AG04450 (cell line): Measurements from ENCODE around the gene PRICKLE3. TPM values are rescaled to one million over a fixed set of nuclear protein-coding genes. Genes with fewer than 3 reads are reported as not detected.
"Not testable (repeated sequence)": the region's sequence is repeated elsewhere in the genome, so short reads cannot be mapped to it uniquely, and the experiment has no call there.

ENCODE experiments used
- CTCF ChIA-PET: fragments of 300-600, 350-600 bp; formaldehyde crosslinking; extraction: SDS; loops from one replicate; lab custom pipeline; 2022; ENCODE audit warnings: antibody characterized with exemption, inconsistent platforms; lab: Charles Lee
- POLR2A ChIA-PET: fragments of 350-600 bp; formaldehyde crosslinking; extraction: SDS; loops from one replicate; lab custom pipeline; 2021; ENCODE audit warnings: antibody characterized with exemption, inconsistent platforms; lab: Yijun Ruan, JAX
- DNase-seq: peaks from one replicate; pipeline ENCODE4 v3.0.0-alpha.2; 2011; ENCODE audit warnings: low read depth, low spot score
- H3K27ac ChIP-seq: one replicate; pipeline ENCODE4 v1.5.1; 2012; ENCODE audit warnings: low read depth, low read length, control low read depth
- H3K27me3 ChIP-seq: one replicate; pipeline ENCODE4 v1.6.0; 2012; ENCODE audit warnings: low read length; ENCODE audit not compliant: control insufficient read depth, insufficient read depth
- H3K4me3 ChIP-seq: 2 replicates; pipeline ENCODE4 v1.5.1; 2011; ENCODE audit warnings: mild to moderate bottlenecking, low read depth, low read length, control low read depth
- H3K9me3 ChIP-seq: 2 replicates; pipeline ENCODE4 v1.5.1; 2012; ENCODE audit warnings: low read length; ENCODE audit not compliant: control insufficient read depth, insufficient read depth
- polyA plus RNA-seq: library from polyadenylated mRNA; depleted of rRNA; stranded (reverse); fragments of >200 nt; gene quantifications from 2 replicates; pipeline ENCODE4 v1.2.3, GENCODE V29; 2011; rRNA removed
- small RNA-seq: library from RNA; depleted of rRNA; stranded (forward); fragments of <200 nt; gene quantifications from one replicate; pipeline ENCODE3, GENCODE V24; 2012; ENCODE audit warnings: low read depth; ENCODE audit not compliant: insufficient read length
- TF ChIP-seq, protein P1 (sequence below): IDR thresholded peaks from 2 replicates; pipeline ENCODE4 v1.5.1; 2011; ENCODE audit warnings: low read depth, low read length, control low read depth, inconsistent platforms

PRICKLE3 gene
- polyA plus RNA-seq, 1 experiment: 3.6 TPM

DNA sequence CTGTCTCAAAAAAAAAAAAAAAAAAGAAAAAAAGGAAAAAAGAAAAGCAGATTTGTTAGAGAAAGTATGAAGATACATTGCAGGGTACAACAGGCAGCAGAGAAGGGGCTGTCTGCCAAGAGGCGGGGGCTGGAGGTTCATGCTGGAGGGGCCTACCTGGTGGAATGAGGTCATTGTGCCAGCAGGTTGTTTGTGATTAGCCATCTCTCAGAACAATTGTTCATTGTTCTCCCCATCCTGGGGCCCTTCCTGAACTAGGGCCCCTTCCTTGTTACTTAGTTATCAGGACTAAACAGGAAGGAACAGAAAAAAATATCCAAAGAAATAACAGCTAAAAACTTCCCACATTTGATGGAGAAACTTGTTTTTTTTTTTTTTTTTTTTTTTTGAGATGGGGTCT is 48.7 kb downstream of the PRICKLE3 start:
- CTCF ChIA-PET: interaction anchor here (1.9 kb wide), 1 partner anchor 18 kb away, joined by 7 read pairs; no protein-coding TSS in a partner anchor
- Histone ChIP-seq H3K27ac (no peak overlapping the region), H3K4me3 (no peak overlapping the region), H3K27me3 (no peaks in the 10 kb centered on the region), H3K9me3 (peaks cover 4% of the 10 kb centered on the region; the same call in 1 of the 2 replicates)
- POLR2A ChIA-PET: no interaction called here
- no peak for DNase-seq
- TF ChIP-seq, protein P1, sequence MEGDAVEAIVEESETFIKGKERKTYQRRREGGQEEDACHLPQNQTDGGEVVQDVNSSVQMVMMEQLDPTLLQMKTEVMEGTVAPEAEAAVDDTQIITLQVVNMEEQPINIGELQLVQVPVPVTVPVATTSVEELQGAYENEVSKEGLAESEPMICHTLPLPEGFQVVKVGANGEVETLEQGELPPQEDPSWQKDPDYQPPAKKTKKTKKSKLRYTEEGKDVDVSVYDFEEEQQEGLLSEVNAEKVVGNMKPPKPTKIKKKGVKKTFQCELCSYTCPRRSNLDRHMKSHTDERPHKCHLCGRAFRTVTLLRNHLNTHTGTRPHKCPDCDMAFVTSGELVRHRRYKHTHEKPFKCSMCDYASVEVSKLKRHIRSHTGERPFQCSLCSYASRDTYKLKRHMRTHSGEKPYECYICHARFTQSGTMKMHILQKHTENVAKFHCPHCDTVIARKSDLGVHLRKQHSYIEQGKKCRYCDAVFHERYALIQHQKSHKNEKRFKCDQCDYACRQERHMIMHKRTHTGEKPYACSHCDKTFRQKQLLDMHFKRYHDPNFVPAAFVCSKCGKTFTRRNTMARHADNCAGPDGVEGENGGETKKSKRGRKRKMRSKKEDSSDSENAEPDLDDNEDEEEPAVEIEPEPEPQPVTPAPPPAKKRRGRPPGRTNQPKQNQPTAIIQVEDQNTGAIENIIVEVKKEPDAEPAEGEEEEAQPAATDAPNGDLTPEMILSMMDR: no peak

DNA sequence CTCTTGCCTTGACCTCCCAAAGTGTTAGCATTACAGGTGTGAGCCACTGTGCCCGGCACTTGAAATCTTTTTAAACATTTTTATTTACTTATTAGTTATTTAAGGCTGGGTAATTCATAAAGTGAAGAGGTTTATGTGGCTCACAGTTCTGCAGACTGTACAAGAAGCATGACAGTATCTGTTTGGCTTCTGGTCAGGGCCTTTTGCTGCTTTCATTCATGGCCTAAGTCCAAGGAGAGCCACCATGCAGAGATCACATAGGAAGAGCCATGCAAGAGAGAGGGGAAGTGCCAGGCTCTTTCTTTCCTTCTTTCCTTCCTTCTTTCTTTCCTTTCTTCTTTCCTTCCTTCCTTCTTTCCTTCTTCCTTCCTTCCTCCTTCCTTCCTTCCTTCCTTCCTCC is 52.4 kb downstream of the PRICKLE3 start:
- H3K9me3 ChIP-seq: no peaks in the 10 kb centered on the region
- H3K27me3 ChIP-seq: no peaks in the 10 kb centered on the region
- no peak for DNase-seq
- no peak overlapping the region for H3K4me3 ChIP-seq
- no peak overlapping the region for H3K27ac ChIP-seq
- TF ChIP-seq, protein P1: no peak
- ChIA-PET CTCF (no interaction called here), POLR2A (no interaction called here)

DNA sequence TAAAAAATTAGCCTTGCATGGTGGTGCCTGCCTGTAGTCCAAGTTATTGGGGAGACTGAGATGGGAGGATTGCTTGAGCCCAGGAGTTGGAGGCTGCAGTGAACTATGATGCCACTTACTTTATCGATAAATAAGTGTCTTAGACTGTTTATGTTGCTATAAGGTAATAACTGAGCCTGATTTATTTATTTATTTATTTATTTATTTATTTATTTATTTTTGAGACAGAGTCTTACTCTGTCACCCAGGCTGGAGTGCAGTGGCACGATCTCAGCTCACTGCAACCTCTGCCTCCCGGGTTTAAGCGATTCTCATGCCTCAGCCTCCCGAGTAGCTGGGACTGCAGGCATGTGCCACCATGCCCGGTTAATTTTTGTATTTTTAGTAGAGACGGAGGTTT is 53.9 kb downstream of the PRICKLE3 start:
- H3K4me3 ChIP-seq, CTCF ChIA-PET, H3K9me3 ChIP-seq, H3K27ac ChIP-seq, H3K27me3 ChIP-seq, DNase-seq: not testable (repeated sequence)
- POLR2A ChIA-PET: interaction anchor here (0.6 kb wide), 1 partner anchor 1861 kb away, joined by 6 read pairs; no protein-coding TSS in a partner anchor

DNA sequence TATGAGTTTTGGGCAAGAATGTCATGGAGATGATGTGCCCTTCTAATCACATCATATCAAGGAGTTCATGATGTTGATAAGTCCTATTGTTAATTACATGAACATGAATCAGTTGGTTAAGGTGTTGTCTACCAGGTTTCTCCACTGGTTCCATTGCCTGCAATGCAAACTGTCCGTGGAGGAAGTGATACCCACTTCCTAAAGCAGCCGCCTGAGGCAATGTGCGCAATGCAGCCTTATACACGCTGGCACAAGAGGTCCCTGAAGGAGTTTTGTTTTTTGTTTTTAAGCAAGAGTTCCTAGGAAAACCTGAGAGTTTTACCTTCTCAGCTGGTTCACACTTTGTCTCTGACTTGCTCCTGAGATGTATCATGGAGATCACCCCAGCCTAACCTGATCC is 56.7 kb downstream of the PRICKLE3 start:
- DNase-seq: no peak
- ChIA-PET POLR2A (no interaction called here), CTCF (no interaction called here)
- H3K4me3 ChIP-seq: no peak overlapping the region
- H3K9me3 ChIP-seq: no peaks in the 10 kb centered on the region
- TF ChIP-seq, protein P1: no peak
- no peak overlapping the region for H3K27ac ChIP-seq
- no peaks in the 10 kb centered on the region for H3K27me3 ChIP-seq

DNA sequence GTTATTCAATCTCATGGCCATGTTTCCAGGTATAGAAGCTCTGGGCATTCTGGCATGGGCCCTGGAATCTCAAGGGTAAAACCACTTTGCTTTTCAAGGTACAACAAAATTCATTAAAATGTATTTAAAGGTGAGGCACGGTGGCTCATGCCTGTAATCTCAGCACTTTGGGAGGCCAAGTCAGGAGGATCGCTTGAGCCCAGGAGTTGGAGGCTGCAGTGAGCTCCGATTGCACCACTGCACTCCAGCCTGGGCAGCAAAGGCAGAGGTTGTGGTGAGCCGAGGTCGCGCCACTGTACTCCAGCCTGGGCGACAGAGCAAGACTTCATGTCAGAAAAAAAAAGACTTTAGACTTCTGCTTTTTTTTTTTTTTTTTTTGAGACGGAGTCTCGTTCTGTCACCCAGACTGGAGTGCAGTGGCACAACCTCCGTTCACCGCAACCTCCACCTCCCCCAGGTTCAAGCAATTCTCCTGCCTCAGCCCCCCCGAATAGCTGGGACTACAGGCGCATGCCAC is 58.4 kb downstream of the PRICKLE3 start:
- POLR2A ChIA-PET: interaction anchor here (0.7 kb wide), 1 partner anchor 951 kb away, joined by 5 read pairs; no protein-coding TSS in a partner anchor
- H3K4me3 ChIP-seq, CTCF ChIA-PET, H3K27ac ChIP-seq, H3K27me3 ChIP-seq, H3K9me3 ChIP-seq, DNase-seq: not testable (repeated sequence)

Small RNA genes lying within 50 kb of the gene (small RNA-seq; reads per million reads assigned to genes)
- gene RN7SL262P: not detected

Other genes starting within 250 kb of the PRICKLE3 start
- gene OTUD5, start 228.8 kb downstream of the PRICKLE3 start, polyA plus RNA-seq: 51.3 and 52.0 TPM in 2 replicates
- gene KCND1, start 214.5 kb downstream of the PRICKLE3 start, polyA plus RNA-seq: 1.2 and 1.5 TPM in 2 replicates
- 24.3 and 25.0 TPM in 2 replicates for gene GRIPAP1, start 184.1 kb downstream of the PRICKLE3 start, polyA plus RNA-seq
- gene TFE3, start 143.0 kb downstream of the PRICKLE3 start, polyA plus RNA-seq: 28.4 and 42.0 TPM in 2 replicates
- gene CCDC120, start 127.4 kb downstream of the PRICKLE3 start, polyA plus RNA-seq: 0.83 and 1.0 TPM in 2 replicates
- gene PRAF2, start 112.4 kb downstream of the PRICKLE3 start, polyA plus RNA-seq: 27.6 and 41.2 TPM in 2 replicates
- 78.4 and 96.1 TPM in 2 replicates for gene WDR45, start 106.5 kb downstream of the PRICKLE3 start, polyA plus RNA-seq
- 20.3 and 21.9 TPM in 2 replicates for gene GPKOW, start 62.6 kb downstream of the PRICKLE3 start, polyA plus RNA-seq
- gene MAGIX, start 23.6 kb downstream of the PRICKLE3 start, polyA plus RNA-seq: 0.40 and 0.82 TPM in 2 replicates
- gene PLP2, start 14.5 kb downstream of the PRICKLE3 start, polyA plus RNA-seq: 66.7 and 79.6 TPM in 2 replicates
- gene SYP, start 13.8 kb upstream of the PRICKLE3 start, polyA plus RNA-seq: 0.07 and 0.15 TPM in 2 replicates
- gene CACNA1F, start 47.0 kb upstream of the PRICKLE3 start, polyA plus RNA-seq: not detected in 2 replicates
- gene CCDC22, start 49.1 kb upstream of the PRICKLE3 start, polyA plus RNA-seq: 5.7 and 9.6 TPM in 2 replicates
- gene FOXP3, start 78.3 kb upstream of the PRICKLE3 start, polyA plus RNA-seq: 0.09 TPM in 1 of 2 replicates, not detected in the other
- 1.1 and 2.4 TPM in 2 replicates for gene PPP1R3F, start 83.4 kb upstream of the PRICKLE3 start, polyA plus RNA-seq
- gene GAGE10, start 117.3 kb upstream of the PRICKLE3 start, polyA plus RNA-seq: not detected in 2 replicates
- gene GAGE12J, start 135.7 kb upstream of the PRICKLE3 start, polyA plus RNA-seq: not detected in 2 replicates
- gene GAGE13, start 145.2 kb upstream of the PRICKLE3 start, polyA plus RNA-seq: not detected in 2 replicates